Lower leg skin (tissue), 4 donors: Measurements from ENCODE around the gene JOSD1. TPM values are rescaled to one million over a fixed set of nuclear protein-coding genes. Genes with fewer than 3 reads are reported as not detected.

Source experiments
- DNase-seq, 2 donors: peaks; one replicate each; pipeline ENCODE4 v3.0.0-alpha.2; 2019; ENCODE audit warnings: low spot score in 2 of 2
- H3K4me3 ChIP-seq: fragments of 200-600 bp; sonication (generic); 2 replicates; pipeline ENCODE4 v1.5.1; 2017; ENCODE audit warnings: mild to moderate bottlenecking, low read depth; ENCODE audit not compliant: poor library complexity, severe bottlenecking
- POLR2A ChIP-seq, 2 donors: fragments of 450-650 bp; IDR thresholded peaks; one replicate each; pipeline ENCODE4 v1.6.1; 2016 to 2017; ENCODE audit warnings: antibody characterized with exemption in 2 of 2, mild to moderate bottlenecking in 1 of 2, moderate library complexity in 1 of 2
- WGBS, 2 donors: methylation state at CpG; one replicate each; pipeline ENCODE4 v1.1.5; 2018; 5-methylcytosine and 5-hydroxymethylcytosine counted together
- intact Hi-C: fragments of 100-400 bp; cut with DNase I; formaldehyde crosslinking; loops from one replicate; pipeline ENCODE4 v1.15.0; 2023; ENCODE audit warnings: low total_unique reads
- total RNA-seq, 4 donors: library from RNA; depleted of rRNA; stranded (reverse); fragments of >200 nt; gene quantifications; one replicate each; pipeline ENCODE4 v1.1.0, GENCODE V29; 2016
- TF ChIP-seq, protein P1 (sequence below), 3 donors: fragments of 450-650 bp; IDR thresholded peaks; one replicate each; pipeline ENCODE4 v1.5.1; 2016; ENCODE audit warnings: antibody characterized with exemption in 3 of 3, mild to moderate bottlenecking in 3 of 3, moderate library complexity in 2 of 3

The JOSD1 gene
- total RNA-seq, 4 donors from 2014 or later: 52.0 to 90.6 (median 68.0) TPM

DNA sequence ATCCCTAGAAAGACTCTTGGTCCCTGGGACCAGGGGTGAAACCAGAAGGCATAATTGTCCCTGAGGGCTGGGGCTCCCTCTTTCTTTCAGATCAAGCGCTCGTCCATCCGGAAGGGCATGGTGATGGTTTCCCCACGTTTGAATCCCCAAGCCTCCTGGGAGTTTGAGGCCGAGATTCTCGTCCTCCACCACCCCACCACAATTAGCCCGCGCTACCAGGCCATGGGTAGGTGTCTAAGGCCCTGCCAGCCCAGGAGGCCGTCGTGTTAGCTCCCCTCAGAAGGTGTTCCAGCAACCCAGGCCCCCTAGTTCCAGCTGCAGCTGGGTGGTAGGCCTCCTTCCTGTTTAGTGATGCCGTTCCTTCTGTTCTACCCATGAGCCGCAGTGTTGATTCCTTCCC, 26.4 kb upstream of the JOSD1 start:
- TF ChIP-seq, protein P1, sequence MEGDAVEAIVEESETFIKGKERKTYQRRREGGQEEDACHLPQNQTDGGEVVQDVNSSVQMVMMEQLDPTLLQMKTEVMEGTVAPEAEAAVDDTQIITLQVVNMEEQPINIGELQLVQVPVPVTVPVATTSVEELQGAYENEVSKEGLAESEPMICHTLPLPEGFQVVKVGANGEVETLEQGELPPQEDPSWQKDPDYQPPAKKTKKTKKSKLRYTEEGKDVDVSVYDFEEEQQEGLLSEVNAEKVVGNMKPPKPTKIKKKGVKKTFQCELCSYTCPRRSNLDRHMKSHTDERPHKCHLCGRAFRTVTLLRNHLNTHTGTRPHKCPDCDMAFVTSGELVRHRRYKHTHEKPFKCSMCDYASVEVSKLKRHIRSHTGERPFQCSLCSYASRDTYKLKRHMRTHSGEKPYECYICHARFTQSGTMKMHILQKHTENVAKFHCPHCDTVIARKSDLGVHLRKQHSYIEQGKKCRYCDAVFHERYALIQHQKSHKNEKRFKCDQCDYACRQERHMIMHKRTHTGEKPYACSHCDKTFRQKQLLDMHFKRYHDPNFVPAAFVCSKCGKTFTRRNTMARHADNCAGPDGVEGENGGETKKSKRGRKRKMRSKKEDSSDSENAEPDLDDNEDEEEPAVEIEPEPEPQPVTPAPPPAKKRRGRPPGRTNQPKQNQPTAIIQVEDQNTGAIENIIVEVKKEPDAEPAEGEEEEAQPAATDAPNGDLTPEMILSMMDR (IDR thresholded peaks at IDR 0.05): no peak
- no peak for TF ChIP-seq POLR2A (IDR thresholded peaks at IDR 0.05)
- no peak for DNase-seq
- no peak overlapping the region for H3K4me3 ChIP-seq
- 95 to 96% methylated on average over 12 of the region's 12 CpGs for WGBS, 2 donors
- intact Hi-C loops: no loop called here

GRCh38 chr22:38725900-38726655, 25.3 kb upstream of the JOSD1 start:
- no peak for DNase-seq
- 92 to 93% methylated on average over 16 to 18 of the region's 18 CpGs for WGBS, 2 donors
- intact Hi-C loops: no loop called here
- H3K4me3 ChIP-seq: no peak overlapping the region
- TF ChIP-seq POLR2A (IDR thresholded peaks at IDR 0.05): no peak
- TF ChIP-seq, protein P1 (IDR thresholded peaks at IDR 0.05): no peak

- TF ChIP-seq, protein P1 (IDR thresholded peaks at IDR 0.05): no peak
- TF ChIP-seq POLR2A (IDR thresholded peaks at IDR 0.05): no peak
- H3K4me3 ChIP-seq: no peak overlapping the region
- intact Hi-C loops: no loop called here
- 48 to 77% methylated on average over 3 of the region's 3 CpGs for WGBS, 2 donors
- DNase-seq: no peak
Observed at GRCh38 chr22:38724926-38725571, 24.3 kb upstream of the JOSD1 start.

DNA sequence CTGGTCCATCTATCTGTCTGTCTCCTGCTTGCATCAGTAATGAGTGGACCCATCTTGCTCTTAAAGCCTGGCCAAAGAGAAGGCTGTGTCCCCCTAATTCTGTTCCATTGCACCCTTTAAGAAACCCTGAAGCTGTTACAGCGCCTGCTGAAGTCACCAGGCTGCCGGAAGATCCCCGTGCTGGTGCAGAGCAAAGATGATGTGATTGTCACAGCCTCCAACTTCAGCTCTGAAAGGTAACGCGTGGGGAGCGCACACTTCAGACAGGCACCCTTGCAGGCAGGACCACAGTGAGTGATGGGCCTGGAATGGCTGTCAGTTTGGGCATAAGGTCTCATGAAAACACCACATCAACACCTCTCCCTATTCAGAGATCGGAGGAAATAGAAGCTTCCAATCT, 23.4 kb upstream of the JOSD1 start:
- DNase-seq: no peak
- intact Hi-C loops: no loop called here
- TF ChIP-seq, protein P1 (IDR thresholded peaks at IDR 0.05): no peak
- TF ChIP-seq POLR2A (IDR thresholded peaks at IDR 0.05): no peak
- 95 to 96% methylated on average over 7 of the region's 7 CpGs for WGBS, 2 donors
- no peak overlapping the region for H3K4me3 ChIP-seq

DNA sequence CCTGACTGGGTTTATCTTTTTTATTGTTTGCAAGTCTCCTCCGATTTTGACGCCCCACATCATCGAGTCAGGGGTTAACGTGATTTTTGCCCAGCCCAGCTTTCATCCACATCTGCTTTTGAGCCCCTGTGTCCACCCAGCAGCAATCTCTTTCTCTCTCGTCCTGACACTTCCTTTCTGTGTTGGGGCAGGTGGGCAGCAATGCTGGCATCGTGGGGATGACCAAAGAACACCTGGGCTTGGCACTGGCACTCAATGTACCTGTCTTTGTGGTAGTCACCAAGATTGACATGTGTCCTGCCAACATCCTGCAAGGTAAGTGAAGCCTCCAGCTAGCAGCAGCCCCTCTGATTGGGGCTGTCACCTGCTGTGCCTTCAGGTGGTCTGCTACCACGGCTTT, 20.8 kb upstream of the JOSD1 start:
- TF ChIP-seq, protein P1 (IDR thresholded peaks at IDR 0.05): no peak
- TF ChIP-seq POLR2A (IDR thresholded peaks at IDR 0.05): no peak
- H3K4me3 ChIP-seq: no peak overlapping the region
- no peak for DNase-seq
- WGBS, 2 donors: 88 to 93% methylated on average over 7 of the region's 7 CpGs
- intact Hi-C loops: no loop called here
